HepG2 (cell line): ENCODE results near the gene SERAC1. TPM values are rescaled to one million over a fixed set of nuclear protein-coding genes. Genes with fewer than 3 reads are reported as not detected.
"Not testable (repeated sequence)": the region's sequence is repeated elsewhere in the genome, so short reads cannot be mapped to it uniquely, and the experiment has no call there.

Source experiments
- ATAC-seq: fragments of 200-7000 bp; cut with Tn5 transposase; 3 replicates; pipeline ENCODE4 v1.9.1; 2020; ENCODE audit warnings: mild to moderate bottlenecking, moderate library complexity
- BruUV-seq: library from RNA; stranded (reverse); fragments of 400-500 nt; replicated peaks from 2 replicates; lab custom pipeline; 2021; lab: Mats Ljungman, UMichigan
- CTCF ChIA-PET: fragments of 300-600 bp; formaldehyde crosslinking; extraction: SDS; loops from one replicate; lab custom pipeline; 2021; ENCODE audit warnings: low total read pairs, inconsistent platforms, low intra/inter-chr PET ratio; lab: Yijun Ruan, JAX
- POLR2A ChIA-PET: fragments of 350-600 bp; sonication (Branson Sonifier 250); formaldehyde crosslinking; loops from one replicate; lab custom pipeline; 2020; ENCODE audit warnings: antibody characterized with exemption, inconsistent platforms; lab: Yijun Ruan, JAX
- DNase-seq: peaks from one replicate; pipeline ENCODE4 v3.0.0-alpha.2; 2015; ENCODE audit warnings: low spot score
- FAIRE-seq: peaks from 3 replicates; lab custom pipeline; 2011; peaks lifted over from hg19 to GRCh38; lab: Jason Lieb, UNC
- H2AFZ ChIP-seq: one replicate; pipeline ENCODE4 v1.6.1; 2011; ENCODE audit warnings: low read length, inconsistent platforms
- H3K27ac ChIP-seq: fragments of 300-600 bp; 3 replicates; pipeline ENCODE4 v1.8.0; 2011; ENCODE audit warnings: mixed run types, mild to moderate bottlenecking, mixed read lengths, low read length, inconsistent platforms; ENCODE audit not compliant: insufficient read depth; ENCODE audit errors: extremely low read length
- H3K27me3 ChIP-seq, 2 experiments: fragments of 200-600 bp in 1 of 2; 2 replicates in 1 of 2; 3 replicates in 1 of 2; pipeline versions ENCODE4 v1.6.0 to v1.8.0; 2011; ENCODE audit warnings: low read length in 2 of 2, mild to moderate bottlenecking in 2 of 2, moderate library complexity in 2 of 2, inconsistent platforms in 1 of 2; ENCODE audit not compliant: insufficient read depth in 2 of 2, control insufficient read depth in 1 of 2
- H3K36me3 ChIP-seq, 2 experiments: fragments of 200-600 bp in 1 of 2; replicated peaks in 1 of 2; 2 replicates in 1 of 2; 3 replicates in 1 of 2; pipeline versions ENCODE4 v1.5.1 to v1.8.0; 2011; ENCODE audit warnings: low read length in 2 of 2, inconsistent platforms in 1 of 2; ENCODE audit not compliant: insufficient read depth in 2 of 2, control insufficient read depth in 1 of 2
- H3K4me1 ChIP-seq: 2 replicates; pipeline ENCODE4 v1.5.1; 2012; ENCODE audit warnings: low read length, inconsistent platforms; ENCODE audit not compliant: insufficient read depth
- H3K4me2 ChIP-seq: 2 replicates; pipeline ENCODE4 v1.6.0; 2011; ENCODE audit warnings: low read depth, low read length, inconsistent platforms
- H3K4me3 ChIP-seq, 3 experiments: fragments of 200-600 bp in 1 of 3; sonication (generic), shearing (Covaris generic) in 1 of 3; replicated peaks in 1 of 3; 2 replicates each; pipeline ENCODE4 v1.5.1; 2011 to 2016; ENCODE audit warnings: low read length in 3 of 3, inconsistent platforms in 2 of 3, low read depth in 2 of 3, mild to moderate bottlenecking in 2 of 3, control low read depth in 1 of 3, mixed read lengths in 1 of 3; ENCODE audit not compliant: insufficient read depth in 1 of 3
- H3K79me2 ChIP-seq: one replicate; pipeline ENCODE4 v1.6.1; 2011; ENCODE audit warnings: low read length, inconsistent platforms; ENCODE audit not compliant: insufficient read depth
- H3K9ac ChIP-seq: 2 replicates; pipeline ENCODE4 v1.6.0; 2011; ENCODE audit warnings: mild to moderate bottlenecking, low read depth, low read length, inconsistent platforms; ENCODE audit not compliant: insufficient read depth
- H3K9me3 ChIP-seq: 2 replicates; pipeline ENCODE4 v1.5.1; 2012; ENCODE audit warnings: mild to moderate bottlenecking, low read length
- H4K20me1 ChIP-seq: 2 replicates; pipeline ENCODE4 v1.6.0; 2011; ENCODE audit warnings: inconsistent platforms, mild to moderate bottlenecking, low read length, moderate library complexity; ENCODE audit not compliant: insufficient read depth
- CEBPB ChIP-seq: IDR thresholded peaks from 2 replicates; pipeline ENCODE4 v1.6.1; 2011; ENCODE audit warnings: low read depth, low read length, improper control_type of control experiment, borderline replicate concordance
- EP300 ChIP-seq, 3 experiments: sonication (generic) in 1 of 3; formaldehyde crosslinking in 1 of 3; IDR thresholded peaks; 2 replicates each; pipeline versions ENCODE4 v1.5.1 to v1.6.1; 2011 to 2020; ENCODE audit warnings: low read depth in 2 of 3, low read length in 2 of 3, borderline replicate concordance in 1 of 3, improper control_type of control experiment in 1 of 3, mild to moderate bottlenecking in 1 of 3, missing genetic modification reagents in 1 of 3, moderate library complexity in 1 of 3
- SNAI1 ChIP-seq: sonication (generic); formaldehyde crosslinking; IDR thresholded peaks from 2 replicates; pipeline ENCODE4 v1.5.0; 2020; ENCODE audit warnings: mild to moderate bottlenecking, missing genetic modification reagents, borderline replicate concordance
- SOX13 ChIP-seq, 3 experiments: fragments of 450-650 bp in 1 of 3; sonication (generic) in 1 of 3; formaldehyde crosslinking in 1 of 3; IDR thresholded peaks in 2 of 3; conservative IDR thresholded peaks in 1 of 3; 2 replicates each; pipeline versions ENCODE4 v1.5.0 to v1.6.1; 2016 to 2020; ENCODE audit warnings: antibody characterized with exemption in 1 of 3, mild to moderate bottlenecking in 1 of 3, missing compliant biosample characterization in 1 of 3, missing genetic modification reagents in 1 of 3, moderate library complexity in 1 of 3
- STAT5B ChIP-seq: sonication (generic); formaldehyde crosslinking; IDR thresholded peaks from 2 replicates; pipeline ENCODE4 v1.4.0; 2020; ENCODE audit warnings: missing genetic modification reagents
- USF2 ChIP-seq, 2 experiments: sonication (generic) in 1 of 2; formaldehyde crosslinking in 1 of 2; IDR thresholded peaks; 2 replicates each; pipeline versions ENCODE4 v1.5.1 to v1.6.1; 2011 to 2020; ENCODE audit warnings: borderline replicate concordance in 1 of 2, low read depth in 1 of 2, low read length in 1 of 2, mild to moderate bottlenecking in 1 of 2, missing genetic modification reagents in 1 of 2, moderate library complexity in 1 of 2
- ZNF446 ChIP-seq: sonication (generic); formaldehyde crosslinking; IDR thresholded peaks from 2 replicates; pipeline ENCODE4 v1.5.0; 2020; ENCODE audit warnings: mild to moderate bottlenecking, missing genetic modification reagents
- ZNF513 ChIP-seq: sonication (generic); formaldehyde crosslinking; conservative IDR thresholded peaks from 2 replicates; pipeline ENCODE4 v1.5.0; 2020; ENCODE audit warnings: missing genetic modification reagents
- ZNF770 ChIP-seq: sonication (generic); formaldehyde crosslinking; IDR thresholded peaks from 2 replicates; pipeline ENCODE4 v1.5.0; 2020; ENCODE audit warnings: mild to moderate bottlenecking, missing genetic modification reagents
- WGBS: methylation state at CpG from one replicate; pipeline ENCODE4 v1.1.6; 2017; ENCODE audit warnings: low lambda C conversion rate; 5-methylcytosine and 5-hydroxymethylcytosine counted together
- in situ Hi-C: cut with HindIII; loops from 2 replicates; pipeline ENCODE4 v1.10.0; 2017; ENCODE audit warnings: low pct_unique_long_range_greater_than_20kb; ENCODE audit not compliant: extremely low pct_ligation_motif_present
- intact Hi-C: fragments of 100-400 bp; cut with micrococcal nuclease; formaldehyde crosslinking; loops from one replicate; pipeline ENCODE4 v1.10.0; 2022; ENCODE audit not compliant: unreplicated experiment
- polyA plus RNA-seq, 8 experiments: library from polyadenylated mRNA; depleted of rRNA in 3 of 8; stranded (reverse) in 7 of 8; unstranded in 1 of 8; fragments of >200 nt; fragmentation: Illumina TruSeq in 4 of 8; extraction: Trizol in 4 of 8; gene quantifications; 2 replicates each; pipeline versions ENCODE4 v1.2.1 to v1.2.3, GENCODE V29; 2011 to 2016; ENCODE audit warnings: low read depth in 4 of 8, missing spikeins in 1 of 8, mixed read lengths in 1 of 8; ENCODE audit not compliant: insufficient read depth in 1 of 8
- total RNA-seq, 5 experiments: library from RNA; depleted of rRNA; stranded (reverse); fragments of >200 nt; fragmentation: Illumina TruSeq; extraction: Trizol; gene quantifications; 2 replicates each; pipeline ENCODE4 v1.2.3, GENCODE V29; 2016; ENCODE audit warnings: low read depth in 1 of 5

Gene SERAC1
- total and polyA plus RNA-seq, 2 of the 13 experiments (the other 11 are each of a cell fraction or from before 2014, with no cell fraction given), result 4.5 to 8.1 TPM

GRCh38 chr6:158169634-158170033 lies 1.6 kb upstream of the SERAC1 start:
- DNase-seq, H2AFZ ChIP-seq, H3K4me2 ChIP-seq, H3K9ac ChIP-seq, H3K4me3 ChIP-seq, H3K36me3 ChIP-seq, FAIRE-seq, ATAC-seq, H3K27me3 ChIP-seq, H3K27ac ChIP-seq, H4K20me1 ChIP-seq, H3K9me3 ChIP-seq, BruUV-seq, CTCF ChIA-PET, in situ Hi-C loops, POLR2A ChIA-PET, H3K79me2 ChIP-seq: not testable (repeated sequence)
- intact Hi-C loops, result loop anchor here (2.0 kb wide), 1 partner anchor 27 kb away; no protein-coding TSS in a partner anchor
- TF ChIP-seq ZNF770 (CRISPR knock-in tag), result peak; percentile 46; the same call in 1 of the 2 replicates
- WGBS, result 97% methylated on average over 6 of the region's 6 CpGs
- H3K4me1 ChIP-seq, result peaks cover 39% of the 10 kb centered on the region

- POLR2A ChIA-PET, result no interaction called here
- WGBS, result 95% methylated on average over 1 of the region's 1 CpG
- FAIRE-seq (no peak), DNase-seq (peak; percentile 43), ATAC-seq (no peak)
- CTCF ChIA-PET, result no interaction called here
- H3K9ac ChIP-seq, result no peak overlapping the region
- no peak overlapping the region for H3K4me2 ChIP-seq
- H3K9me3 ChIP-seq, result no peaks in the 10 kb centered on the region
- H3K27me3 ChIP-seq, result no peaks in the 10 kb centered on the region; a peak in 1 of 5 replicates
- in situ Hi-C loops, result no loop called here
- no peak overlapping the region for H2AFZ ChIP-seq
- intact Hi-C loops, result loop anchor here (2.0 kb wide), 1 partner anchor 17 kb away; no protein-coding TSS in a partner anchor
- BruUV-seq, result no TSS peak
- H4K20me1 ChIP-seq, result no peaks in the 10 kb centered on the region
- TF ChIP-seq CEBPB (peak; percentile 12; the same call in 1 of the 2 replicates), SOX13 (IDR thresholded peaks at IDR 0.05) (no peak), SOX13 (CRISPR knock-in tag; conservative IDR thresholded peaks at IDR 0.05 in 1 of 2, IDR thresholded peaks at IDR 0.05 in 1 of 2) (peak in 1 of 2 experiments; percentile 49; a peak in 1 of 4 replicates), STAT5B (CRISPR knock-in tag) (no peak), ZNF513 (CRISPR knock-in tag) (no peak), EP300 (IDR thresholded peaks at IDR 0.05; ENCODE audit: low read depth in 2 of 2, low read length in 2 of 2) (no peak), EP300 (CRISPR knock-in tag; IDR thresholded peaks at IDR 0.05; ENCODE audit: borderline replicate concordance) (no peak), SNAI1 (CRISPR knock-in tag) (no peak), USF2 (IDR thresholded peaks at IDR 0.05; ENCODE audit: low read depth, low read length) (no peak), USF2 (CRISPR knock-in tag; IDR thresholded peaks at IDR 0.05; ENCODE audit: borderline replicate concordance) (no peak), ZNF446 (CRISPR knock-in tag) (no peak)
- H3K79me2 ChIP-seq, result peaks cover 7% of the 10 kb centered on the region
- no peaks in the 10 kb centered on the region for H3K36me3 ChIP-seq
- peaks cover 32% of the 10 kb centered on the region for H3K4me1 ChIP-seq
- H3K27ac ChIP-seq, result no peak overlapping the region
- no peak overlapping the region for H3K4me3 ChIP-seq
Measured at GRCh38 chr6:158165919-158166416, 2.1 kb downstream of the SERAC1 start.
